Gastrocnemius medialis (tissue), 4 donors: ENCODE results near the gene ARID1B.

Experiments used
- CTCF ChIP-seq, 5 experiments: fragments of 450-650 bp in 3 of 5; fragments of 200-600 bp in 2 of 5; sonication (generic) in 2 of 5; IDR thresholded peaks in 4 of 5; conservative IDR thresholded peaks in 1 of 5; 1 replicate in 4 of 5; 2 replicates in 1 of 5; pipeline ENCODE4 v1.5.1; 2016 to 2019; ENCODE audit warnings: antibody characterized with exemption in 5 of 5, mild to moderate bottlenecking in 3 of 5, moderate library complexity in 3 of 5
- POLR2A ChIP-seq, 2 donors: fragments of 450-650 bp; IDR thresholded peaks; one replicate each; pipeline ENCODE4 v1.6.1; 2017; ENCODE audit warnings: antibody characterized with exemption in 2 of 2, mild to moderate bottlenecking in 2 of 2, moderate library complexity in 2 of 2

GRCh38 chr6:156957931-156958547 lies 180.9 kb downstream of the ARID1B start:
- TF ChIP-seq CTCF (IDR thresholded peaks at IDR 0.05 in 4 of 5, conservative IDR thresholded peaks at IDR 0.05 in 1 of 5), result no peak
- no peak for TF ChIP-seq POLR2A (IDR thresholded peaks at IDR 0.05)
